NCI-H774 (cell line): Measurements from ENCODE around the gene GLI2.

Experiments
- DNase-seq: peaks from one replicate; lab custom pipeline; 2025; lab: John Stamatoyannopoulos, UW

The GLI2 gene

GRCh38 chr2:120715353-120715752, 20.3 kb upstream of the GLI2 start:
- no peak for DNase-seq

GRCh38 chr2:120715941-120716340, 19.7 kb upstream of the GLI2 start:
- DNase-seq = no peak

GRCh38 chr2:120716641-120717585, 18.8 kb upstream of the GLI2 start:
- DNase-seq = no peak

- DNase-seq = no peak
Measured at GRCh38 chr2:120719491-120719890, 16.2 kb upstream of the GLI2 start.

- DNase-seq = no peak
Measured at GRCh38 chr2:120720231-120720630, 15.4 kb upstream of the GLI2 start.

GRCh38 chr2:120720746-120721375, 14.8 kb upstream of the GLI2 start:
- DNase-seq = no peak

- no peak for DNase-seq
Measured at GRCh38 chr2:120722246-120722567, 13.5 kb upstream of the GLI2 start.

GRCh38 chr2:120722568-120723421, 12.9 kb upstream of the GLI2 start:
- DNase-seq = no peak

GRCh38 chr2:120726245-120726644, 9.4 kb upstream of the GLI2 start:
- no peak for DNase-seq

GRCh38 chr2:120729406-120730399, 6.0 kb upstream of the GLI2 start:
- no peak for DNase-seq

GRCh38 chr2:120731175-120731574, 4.5 kb upstream of the GLI2 start:
- no peak for DNase-seq

- DNase-seq = no peak
Measured at GRCh38 chr2:120732506-120733237, 3.0 kb upstream of the GLI2 start.

- no peak for DNase-seq
Measured at GRCh38 chr2:120733238-120733932, 2.3 kb upstream of the GLI2 start.

- DNase-seq = no peak
Measured at GRCh38 chr2:120734930-120735651, 577 bp upstream of the GLI2 start.

- DNase-seq = no peak
Measured at GRCh38 chr2:120736202-120736623, 545 bp downstream of the GLI2 start.

- DNase-seq = no peak
Measured at GRCh38 chr2:120736624-120737339, 1.1 kb downstream of the GLI2 start.

GRCh38 chr2:120737340-120738101, 1.9 kb downstream of the GLI2 start:
- DNase-seq = no peak

- no peak for DNase-seq
Measured at GRCh38 chr2:120738117-120738516, 2.4 kb downstream of the GLI2 start.
